ENCODE results near the gene GNG12.

GRCh38 chr1:67879485-67879884 is 46.2 kb upstream of the GNG12 start:
- TF ChIP-seq CCNT2 (IDR thresholded peaks at IDR 0.05; ENCODE audit: borderline replicate concordance, extremely low read depth, insufficient read length, low read depth, low read length), result no peak
- no peak for TF ChIP-seq E2F1 (CRISPR knock-in tag; IDR thresholded peaks at IDR 0.05)
- TF ChIP-seq CHD2 (IDR thresholded peaks at IDR 0.05; ENCODE audit: low read depth, low read length), result no peak
- TF ChIP-seq ETV5 (CRISPR knock-in tag; IDR thresholded peaks at IDR 0.05; ENCODE audit: low read depth), result no peak
- TF ChIP-seq ZNF274 (IDR thresholded peaks at IDR 0.05; ENCODE audit: borderline replicate concordance, low read depth, low read length), result no peak
- TF ChIP-seq, protein P1, sequence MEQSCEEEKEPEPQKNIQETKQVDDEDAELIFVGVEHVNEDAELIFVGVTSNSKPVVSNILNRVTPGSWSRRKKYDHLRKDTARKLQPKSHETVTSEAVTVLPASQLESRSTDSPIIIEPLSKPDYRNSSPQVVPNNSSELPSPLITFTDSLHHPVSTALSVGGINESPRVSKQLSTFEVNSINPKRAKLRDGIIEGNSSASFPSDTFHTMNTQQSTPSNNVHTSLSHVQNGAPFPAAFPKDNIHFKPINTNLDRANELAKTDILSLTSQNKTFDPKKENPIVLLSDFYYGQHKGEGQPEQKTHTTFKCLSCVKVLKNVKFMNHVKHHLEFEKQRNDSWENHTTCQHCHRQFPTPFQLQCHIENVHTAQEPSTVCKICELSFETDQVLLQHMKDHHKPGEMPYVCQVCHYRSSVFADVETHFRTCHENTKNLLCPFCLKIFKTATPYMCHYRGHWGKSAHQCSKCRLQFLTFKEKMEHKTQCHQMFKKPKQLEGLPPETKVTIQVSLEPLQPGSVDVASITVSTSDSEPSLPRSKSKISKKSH (CRISPR knock-in tag; IDR thresholded peaks at IDR 0.05), result no peak
- no peak for TF ChIP-seq CBFA2T2 (conservative IDR thresholded peaks at IDR 0.05)
- TF ChIP-seq BRD9 (IDR thresholded peaks at IDR 0.05; ENCODE audit: low read depth, partially characterized antibody), result no peak
- TF ChIP-seq TEAD4 (IDR thresholded peaks at IDR 0.05; ENCODE audit: low read length), result no peak
- TF ChIP-seq TEAD4 (CRISPR knock-in tag; IDR thresholded peaks at IDR 0.05; ENCODE audit: borderline replicate concordance), result no peak
- TF ChIP-seq JUND (IDR thresholded peaks at IDR 0.05; ENCODE audit: borderline replicate concordance, low read depth, low read length), result no peak
- TF ChIP-seq JUND (tag; IDR thresholded peaks at IDR 0.05; ENCODE audit: borderline replicate concordance, low read depth, low read length), result no peak
- TF ChIP-seq, protein P2, sequence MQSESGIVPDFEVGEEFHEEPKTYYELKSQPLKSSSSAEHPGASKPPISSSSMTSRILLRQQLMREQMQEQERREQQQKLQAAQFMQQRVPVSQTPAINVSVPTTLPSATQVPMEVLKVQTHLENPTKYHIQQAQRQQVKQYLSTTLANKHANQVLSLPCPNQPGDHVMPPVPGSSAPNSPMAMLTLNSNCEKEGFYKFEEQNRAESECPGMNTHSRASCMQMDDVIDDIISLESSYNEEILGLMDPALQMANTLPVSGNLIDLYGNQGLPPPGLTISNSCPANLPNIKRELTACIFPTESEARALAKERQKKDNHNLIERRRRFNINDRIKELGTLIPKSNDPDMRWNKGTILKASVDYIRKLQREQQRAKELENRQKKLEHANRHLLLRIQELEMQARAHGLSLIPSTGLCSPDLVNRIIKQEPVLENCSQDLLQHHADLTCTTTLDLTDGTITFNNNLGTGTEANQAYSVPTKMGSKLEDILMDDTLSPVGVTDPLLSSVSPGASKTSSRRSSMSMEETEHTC (IDR thresholded peaks at IDR 0.05), result no peak

All from K562 (cell line).